PFSK-1 (cell line): ENCODE data around the gene MRPL58.

ENCODE experiments used
- POLR2AphosphoS5 ChIP-seq: IDR thresholded peaks from 2 replicates; pipeline ENCODE4 v1.6.1; 2012; ENCODE audit warnings: low read depth, mild to moderate bottlenecking, control low read depth, low read length, moderate library complexity
- SIN3A ChIP-seq: IDR thresholded peaks from 2 replicates; pipeline ENCODE4 v1.6.1; 2012; ENCODE audit warnings: mild to moderate bottlenecking, low read length, moderate library complexity, borderline replicate concordance; ENCODE audit not compliant: insufficient read depth
- TAF1 ChIP-seq: IDR thresholded peaks from 2 replicates; pipeline ENCODE4 v1.6.1; 2012; ENCODE audit warnings: low read length, control low read depth, borderline replicate concordance; ENCODE audit not compliant: insufficient read depth

DNA sequence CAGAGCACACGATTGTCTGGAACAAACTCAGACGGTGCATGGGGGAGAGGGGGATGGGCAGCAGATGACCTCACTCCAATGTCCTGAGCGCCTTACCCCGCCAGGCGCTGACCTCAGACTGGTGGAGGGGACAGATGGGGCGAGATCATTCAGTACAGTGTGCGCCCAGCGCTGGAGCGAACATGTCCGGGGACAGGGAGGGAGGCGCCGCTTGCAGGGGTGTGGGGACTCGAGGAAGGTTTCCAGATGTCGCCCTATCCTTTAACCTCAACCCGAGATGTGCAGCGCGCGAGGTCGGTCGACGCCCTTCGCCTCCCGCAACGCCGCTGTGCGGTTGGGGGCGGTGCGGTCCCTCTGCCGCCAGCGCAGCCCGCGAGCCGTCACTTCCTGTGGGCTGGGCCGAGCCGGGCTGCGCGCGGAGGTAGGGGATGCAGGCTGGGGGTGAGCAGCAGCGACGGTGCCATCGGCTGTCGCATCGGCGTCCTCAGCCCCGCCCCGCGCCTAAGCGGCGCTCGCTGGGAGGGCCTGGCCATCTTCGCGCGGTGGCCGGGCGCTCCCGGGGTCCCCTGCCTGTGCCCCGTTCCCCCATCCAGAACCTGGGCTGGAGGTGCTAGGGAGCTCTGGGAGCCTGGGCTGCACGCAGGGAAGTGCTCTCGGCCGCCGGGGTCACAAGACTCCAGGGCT, 30.3 kb upstream of the MRPL58 start:
- TF ChIP-seq POLR2AphosphoS5 (peak; percentile 92), SIN3A (peak; percentile 33; the same call in 1 of the 2 replicates), TAF1 (peak; percentile 56; the same call in 1 of the 2 replicates)
